GM12874 (cell line): ENCODE measurements around the gene AKAP1.

Experiments used
- CTCF ChIP-seq: IDR thresholded peaks from 2 replicates; pipeline ENCODE4 v1.5.1; 2011; ENCODE audit warnings: low read depth, mild to moderate bottlenecking, control low read depth, low read length, moderate library complexity; ENCODE audit not compliant: insufficient read depth

AKAP1 gene

DNA sequence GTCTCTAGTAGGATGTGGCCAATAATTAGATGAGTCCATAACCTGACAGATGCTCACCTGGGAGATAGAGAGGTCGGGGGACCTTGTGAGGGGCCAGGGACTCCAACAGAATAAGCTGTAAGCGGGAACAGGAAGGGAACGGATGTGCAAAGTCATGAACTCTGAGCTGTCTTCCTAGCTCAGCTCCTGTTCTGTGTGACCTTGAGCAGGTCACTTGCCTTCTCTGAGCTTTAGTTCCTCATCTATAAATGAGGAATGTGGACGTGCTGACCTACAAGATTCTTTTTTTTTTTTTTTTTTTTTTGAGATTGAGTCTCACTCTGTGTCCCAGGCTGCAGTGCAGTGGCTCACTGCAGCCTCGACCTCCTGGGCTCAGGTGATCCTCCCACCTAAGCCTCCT, 58.9 kb downstream of the AKAP1 start:
- TF ChIP-seq CTCF = no peak

- no peak for TF ChIP-seq CTCF
Measured at GRCh38 chr17:57144567-57144966, 59.5 kb downstream of the AKAP1 start.

DNA sequence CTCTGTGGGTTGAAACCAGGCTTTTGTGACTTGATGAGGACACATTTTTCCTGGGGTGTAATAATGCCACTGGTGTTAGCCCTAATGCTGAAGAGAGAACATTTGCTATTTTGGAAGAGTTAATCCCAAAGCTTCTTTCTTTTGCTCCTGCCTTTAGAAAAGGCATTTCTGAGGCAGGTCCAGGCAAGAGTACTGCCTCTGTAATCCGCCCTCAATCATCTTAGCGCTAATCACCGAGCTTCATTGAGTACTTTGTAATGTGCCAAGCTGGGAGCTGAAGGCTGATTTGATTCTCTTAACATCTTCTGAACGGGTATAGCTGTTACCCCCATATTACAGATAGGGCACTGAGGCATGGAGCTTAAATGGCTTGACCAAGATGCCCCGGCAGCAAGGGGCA, 60.3 kb downstream of the AKAP1 start:
- no peak for TF ChIP-seq CTCF

GRCh38 chr17:57146273-57146672, 61.2 kb downstream of the AKAP1 start:
- TF ChIP-seq CTCF = no peak

DNA sequence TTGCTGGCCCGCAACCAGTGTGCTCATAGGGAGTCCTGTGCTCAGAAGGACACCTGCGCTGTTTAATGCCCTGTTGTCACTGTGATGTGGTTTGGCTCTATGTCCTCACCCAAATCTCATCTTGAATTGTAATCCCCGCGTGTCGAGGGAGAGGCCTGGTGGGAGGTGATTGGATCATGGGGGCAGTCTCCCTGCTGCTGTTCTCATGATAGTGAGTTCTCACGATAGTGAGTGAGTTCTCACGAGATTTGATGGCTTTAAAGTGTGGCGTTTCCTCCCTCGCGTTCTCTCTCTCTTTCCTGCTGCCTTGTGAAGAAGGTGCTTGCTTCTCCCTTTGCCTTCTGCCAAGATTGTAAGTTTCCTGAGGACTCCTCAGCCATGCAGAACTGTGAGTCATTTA, 66.8 kb downstream of the AKAP1 start:
- TF ChIP-seq CTCF = no peak

- no peak for TF ChIP-seq CTCF
Measured at GRCh38 chr17:57152967-57153528, 68.0 kb downstream of the AKAP1 start.

- no peak for TF ChIP-seq CTCF
Measured at GRCh38 chr17:57154921-57155320, 69.9 kb downstream of the AKAP1 start.
